ENCODE data around the gene RGR. TPM values are rescaled to one million over a fixed set of nuclear protein-coding genes. Genes with fewer than 3 reads are reported as not detected.

Gene RGR
- total and polyA plus RNA-seq, 2 experiments from 2014 or later: not detected

DNA sequence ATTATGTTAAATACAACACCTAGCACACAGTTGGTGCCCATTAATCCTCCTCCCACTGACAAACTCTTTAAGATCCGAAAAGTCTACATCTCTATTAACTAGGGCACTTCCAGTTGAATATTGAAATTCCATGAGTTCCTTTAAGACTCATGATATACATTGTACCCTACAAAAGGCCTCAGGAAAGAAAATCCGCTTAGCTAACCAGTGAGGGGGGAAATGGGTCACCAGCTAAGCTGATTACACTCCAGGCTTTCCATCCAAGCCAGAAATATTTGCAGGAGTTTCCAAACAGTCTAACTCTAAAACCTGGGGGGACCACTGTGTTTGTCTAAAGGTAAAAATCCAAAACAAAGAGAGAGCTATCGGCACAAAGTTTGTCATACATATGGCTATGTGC lies 18.2 kb upstream of the RGR start (continued):
- TF ChIP-seq, protein P1, sequence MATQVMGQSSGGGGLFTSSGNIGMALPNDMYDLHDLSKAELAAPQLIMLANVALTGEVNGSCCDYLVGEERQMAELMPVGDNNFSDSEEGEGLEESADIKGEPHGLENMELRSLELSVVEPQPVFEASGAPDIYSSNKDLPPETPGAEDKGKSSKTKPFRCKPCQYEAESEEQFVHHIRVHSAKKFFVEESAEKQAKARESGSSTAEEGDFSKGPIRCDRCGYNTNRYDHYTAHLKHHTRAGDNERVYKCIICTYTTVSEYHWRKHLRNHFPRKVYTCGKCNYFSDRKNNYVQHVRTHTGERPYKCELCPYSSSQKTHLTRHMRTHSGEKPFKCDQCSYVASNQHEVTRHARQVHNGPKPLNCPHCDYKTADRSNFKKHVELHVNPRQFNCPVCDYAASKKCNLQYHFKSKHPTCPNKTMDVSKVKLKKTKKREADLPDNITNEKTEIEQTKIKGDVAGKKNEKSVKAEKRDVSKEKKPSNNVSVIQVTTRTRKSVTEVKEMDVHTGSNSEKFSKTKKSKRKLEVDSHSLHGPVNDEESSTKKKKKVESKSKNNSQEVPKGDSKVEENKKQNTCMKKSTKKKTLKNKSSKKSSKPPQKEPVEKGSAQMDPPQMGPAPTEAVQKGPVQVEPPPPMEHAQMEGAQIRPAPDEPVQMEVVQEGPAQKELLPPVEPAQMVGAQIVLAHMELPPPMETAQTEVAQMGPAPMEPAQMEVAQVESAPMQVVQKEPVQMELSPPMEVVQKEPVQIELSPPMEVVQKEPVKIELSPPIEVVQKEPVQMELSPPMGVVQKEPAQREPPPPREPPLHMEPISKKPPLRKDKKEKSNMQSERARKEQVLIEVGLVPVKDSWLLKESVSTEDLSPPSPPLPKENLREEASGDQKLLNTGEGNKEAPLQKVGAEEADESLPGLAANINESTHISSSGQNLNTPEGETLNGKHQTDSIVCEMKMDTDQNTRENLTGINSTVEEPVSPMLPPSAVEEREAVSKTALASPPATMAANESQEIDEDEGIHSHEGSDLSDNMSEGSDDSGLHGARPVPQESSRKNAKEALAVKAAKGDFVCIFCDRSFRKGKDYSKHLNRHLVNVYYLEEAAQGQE (IDR thresholded peaks at IDR 0.05; ENCODE audit: unreplicated experiment): no peak
- TF ChIP-seq ZNF114 (CRISPR knock-in tag; IDR thresholded peaks at IDR 0.05) (no peak), EZH2 (IDR thresholded peaks at IDR 0.05; ENCODE audit: low read depth, unreplicated experiment) (no peak)

DNA sequence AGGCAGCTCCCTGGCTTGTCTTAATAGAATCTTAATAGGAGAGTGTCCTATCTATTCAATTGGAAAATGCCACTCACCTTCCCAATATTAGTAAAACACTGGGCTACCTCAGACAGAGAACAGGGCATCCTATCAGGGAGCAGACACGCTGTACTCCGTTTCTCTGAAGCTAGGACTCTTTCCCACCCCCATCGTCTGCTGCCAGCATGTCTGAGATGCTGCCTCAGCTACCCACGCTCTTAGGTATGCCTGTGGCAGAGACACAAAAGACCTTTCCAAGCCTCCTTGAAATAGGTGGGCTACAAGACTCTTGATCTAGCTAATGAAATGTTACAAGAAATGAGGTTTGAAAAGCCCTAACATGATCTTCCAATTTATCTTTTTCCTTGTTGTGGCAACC lies 17.0 kb upstream of the RGR start:
- H3K27me3 ChIP-seq (ENCODE audit: insufficient read depth): no peaks in the 10 kb centered on the region
- H3K27ac ChIP-seq (ENCODE audit: low read depth): no peak overlapping the region
- H3K4me2 ChIP-seq: no peak overlapping the region
- no peaks in the 10 kb centered on the region for H3F3A ChIP-seq (replicated peaks; ENCODE audit: low read depth)
- Mint-ChIP-seq H3K4me1 (no peaks in the 10 kb centered on the region), H3K4me3 (no peak overlapping the region), H3K9me3 (no peaks in the 10 kb centered on the region), H3K27me3 (ENCODE audit: insufficient read depth, low read depth, poor library complexity) (no peaks in the 10 kb centered on the region), H3K27ac (no peak overlapping the region), H3K36me3 (ENCODE audit: low read depth) (no peaks in the 10 kb centered on the region)
- no peaks in the 10 kb centered on the region for H3K4me1 ChIP-seq (ENCODE audit: insufficient read depth)
- H3K79me2 ChIP-seq (replicated peaks; ENCODE audit: insufficient read depth): no peaks in the 10 kb centered on the region
- no peak for DNase-seq (ENCODE audit: low spot score)
- no peaks in the 10 kb centered on the region for H4K20me1 ChIP-seq (replicated peaks; ENCODE audit: insufficient read depth)
- H3K4me3 ChIP-seq: no peak overlapping the region
- H2AFZ ChIP-seq: no peak overlapping the region
- ATAC-seq: no peak
- H3K36me3 ChIP-seq (ENCODE audit: insufficient read depth): no peaks in the 10 kb centered on the region
- peaks cover 7% of the 10 kb centered on the region; the same call in 1 of the 2 replicates for H3K9me2 ChIP-seq (ENCODE audit: insufficient read depth)
- TF ChIP-seq ZNF331 (CRISPR knock-in tag; IDR thresholded peaks at IDR 0.05; ENCODE audit: low read depth): no peak
- no peak for TF ChIP-seq ZNF114 (CRISPR knock-in tag; IDR thresholded peaks at IDR 0.05)
- TF ChIP-seq STAT1 (IDR thresholded peaks at IDR 0.05; ENCODE audit: unreplicated experiment): no peak
- TF ChIP-seq JUNB (IDR thresholded peaks at IDR 0.05; ENCODE audit: unreplicated experiment): no peak
- no peak for TF ChIP-seq EZH2phosphoT487 (IDR thresholded peaks at IDR 0.05; ENCODE audit: unreplicated experiment)
- TF ChIP-seq, protein P2, sequence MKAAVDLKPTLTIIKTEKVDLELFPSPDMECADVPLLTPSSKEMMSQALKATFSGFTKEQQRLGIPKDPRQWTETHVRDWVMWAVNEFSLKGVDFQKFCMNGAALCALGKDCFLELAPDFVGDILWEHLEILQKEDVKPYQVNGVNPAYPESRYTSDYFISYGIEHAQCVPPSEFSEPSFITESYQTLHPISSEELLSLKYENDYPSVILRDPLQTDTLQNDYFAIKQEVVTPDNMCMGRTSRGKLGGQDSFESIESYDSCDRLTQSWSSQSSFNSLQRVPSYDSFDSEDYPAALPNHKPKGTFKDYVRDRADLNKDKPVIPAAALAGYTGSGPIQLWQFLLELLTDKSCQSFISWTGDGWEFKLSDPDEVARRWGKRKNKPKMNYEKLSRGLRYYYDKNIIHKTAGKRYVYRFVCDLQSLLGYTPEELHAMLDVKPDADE (IDR thresholded peaks at IDR 0.05): no peak
- TF ChIP-seq, protein P1 (IDR thresholded peaks at IDR 0.05; ENCODE audit: unreplicated experiment): no peak
- TF ChIP-seq, protein P3, sequence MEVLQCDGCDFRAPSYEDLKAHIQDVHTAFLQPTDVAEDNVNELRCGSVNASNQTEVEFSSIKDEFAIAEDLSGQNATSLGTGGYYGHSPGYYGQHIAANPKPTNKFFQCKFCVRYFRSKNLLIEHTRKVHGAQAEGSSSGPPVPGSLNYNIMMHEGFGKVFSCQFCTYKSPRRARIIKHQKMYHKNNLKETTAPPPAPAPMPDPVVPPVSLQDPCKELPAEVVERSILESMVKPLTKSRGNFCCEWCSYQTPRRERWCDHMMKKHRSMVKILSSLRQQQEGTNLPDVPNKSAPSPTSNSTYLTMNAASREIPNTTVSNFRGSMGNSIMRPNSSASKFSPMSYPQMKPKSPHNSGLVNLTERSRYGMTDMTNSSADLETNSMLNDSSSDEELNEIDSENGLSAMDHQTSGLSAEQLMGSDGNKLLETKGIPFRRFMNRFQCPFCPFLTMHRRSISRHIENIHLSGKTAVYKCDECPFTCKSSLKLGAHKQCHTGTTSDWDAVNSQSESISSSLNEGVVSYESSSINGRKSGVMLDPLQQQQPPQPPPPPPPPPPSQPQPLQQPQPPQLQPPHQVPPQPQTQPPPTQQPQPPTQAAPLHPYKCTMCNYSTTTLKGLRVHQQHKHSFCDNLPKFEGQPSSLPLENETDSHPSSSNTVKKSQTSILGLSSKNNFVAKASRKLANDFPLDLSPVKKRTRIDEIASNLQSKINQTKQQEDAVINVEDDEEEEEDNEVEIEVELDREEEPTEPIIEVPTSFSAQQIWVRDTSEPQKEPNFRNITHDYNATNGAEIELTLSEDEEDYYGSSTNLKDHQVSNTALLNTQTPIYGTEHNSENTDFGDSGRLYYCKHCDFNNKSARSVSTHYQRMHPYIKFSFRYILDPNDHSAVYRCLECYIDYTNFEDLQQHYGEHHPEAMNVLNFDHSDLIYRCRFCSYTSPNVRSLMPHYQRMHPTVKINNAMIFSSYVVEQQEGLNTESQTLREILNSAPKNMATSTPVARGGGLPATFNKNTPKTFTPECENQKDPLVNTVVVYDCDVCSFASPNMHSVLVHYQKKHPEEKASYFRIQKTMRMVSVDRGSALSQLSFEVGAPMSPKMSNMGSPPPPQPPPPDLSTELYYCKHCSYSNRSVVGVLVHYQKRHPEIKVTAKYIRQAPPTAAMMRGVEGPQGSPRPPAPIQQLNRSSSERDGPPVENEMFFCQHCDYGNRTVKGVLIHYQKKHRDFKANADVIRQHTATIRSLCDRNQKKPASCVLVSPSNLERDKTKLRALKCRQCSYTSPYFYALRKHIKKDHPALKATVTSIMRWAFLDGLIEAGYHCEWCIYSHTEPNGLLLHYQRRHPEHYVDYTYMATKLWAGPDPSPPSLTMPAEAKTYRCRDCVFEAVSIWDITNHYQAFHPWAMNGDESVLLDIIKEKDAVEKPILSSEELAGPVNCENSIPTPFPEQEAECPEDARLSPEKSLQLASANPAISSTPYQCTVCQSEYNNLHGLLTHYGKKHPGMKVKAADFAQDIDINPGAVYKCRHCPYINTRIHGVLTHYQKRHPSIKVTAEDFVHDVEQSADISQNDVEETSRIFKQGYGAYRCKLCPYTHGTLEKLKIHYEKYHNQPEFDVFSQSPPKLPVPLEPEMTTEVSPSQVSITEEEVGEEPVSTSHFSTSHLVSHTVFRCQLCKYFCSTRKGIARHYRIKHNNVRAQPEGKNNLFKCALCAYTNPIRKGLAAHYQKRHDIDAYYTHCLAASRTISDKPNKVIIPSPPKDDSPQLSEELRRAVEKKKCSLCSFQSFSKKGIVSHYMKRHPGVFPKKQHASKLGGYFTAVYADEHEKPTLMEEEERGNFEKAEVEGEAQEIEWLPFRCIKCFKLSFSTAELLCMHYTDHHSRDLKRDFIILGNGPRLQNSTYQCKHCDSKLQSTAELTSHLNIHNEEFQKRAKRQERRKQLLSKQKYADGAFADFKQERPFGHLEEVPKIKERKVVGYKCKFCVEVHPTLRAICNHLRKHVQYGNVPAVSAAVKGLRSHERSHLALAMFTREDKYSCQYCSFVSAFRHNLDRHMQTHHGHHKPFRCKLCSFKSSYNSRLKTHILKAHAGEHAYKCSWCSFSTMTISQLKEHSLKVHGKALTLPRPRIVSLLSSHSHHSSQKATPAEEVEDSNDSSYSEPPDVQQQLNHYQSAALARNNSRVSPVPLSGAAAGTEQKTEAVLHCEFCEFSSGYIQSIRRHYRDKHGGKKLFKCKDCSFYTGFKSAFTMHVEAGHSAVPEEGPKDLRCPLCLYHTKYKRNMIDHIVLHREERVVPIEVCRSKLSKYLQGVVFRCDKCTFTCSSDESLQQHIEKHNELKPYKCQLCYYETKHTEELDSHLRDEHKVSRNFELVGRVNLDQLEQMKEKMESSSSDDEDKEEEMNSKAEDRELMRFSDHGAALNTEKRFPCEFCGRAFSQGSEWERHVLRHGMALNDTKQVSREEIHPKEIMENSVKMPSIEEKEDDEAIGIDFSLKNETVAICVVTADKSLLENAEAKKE (CRISPR knock-in tag; IDR thresholded peaks at IDR 0.05): no peak
- no peak for TF ChIP-seq NANOG (IDR thresholded peaks at IDR 0.05; ENCODE audit: borderline replicate concordance)
